GM12865 (cell line): Measurements from ENCODE around the gene APOOL.
"Not testable (repeated sequence)": the region's sequence is repeated elsewhere in the genome, so short reads cannot be mapped to it uniquely, and the experiment has no call there.

Experiments used
- DNase-seq: peaks from one replicate; pipeline ENCODE4 v3.0.0; 2010; ENCODE audit warnings: low read depth
- H3K4me3 ChIP-seq: 2 replicates; pipeline ENCODE4 v1.5.1; 2011; ENCODE audit warnings: mild to moderate bottlenecking, low read depth, low read length, control low read depth
- CTCF ChIP-seq: IDR thresholded peaks from 2 replicates; pipeline ENCODE4 v1.5.1; 2011; ENCODE audit warnings: low read length, control low read depth, low read depth, inconsistent platforms; ENCODE audit not compliant: insufficient read depth; ENCODE audit errors: missing control alignments

APOOL gene

GRCh38 chrX:85012098-85012497 lies 8.4 kb downstream of the APOOL start:
- no peak for DNase-seq
- no peak overlapping the region for H3K4me3 ChIP-seq
- no peak for TF ChIP-seq CTCF

GRCh38 chrX:85015351-85015750 lies 11.7 kb downstream of the APOOL start:
- not testable (repeated sequence) for DNase-seq, H3K4me3 ChIP-seq

GRCh38 chrX:85017721-85018120 lies 14.0 kb downstream of the APOOL start:
- H3K4me3 ChIP-seq = no peak overlapping the region
- no peak for DNase-seq
- no peak for TF ChIP-seq CTCF

GRCh38 chrX:85018471-85018870 lies 14.8 kb downstream of the APOOL start:
- no peak for TF ChIP-seq CTCF
- H3K4me3 ChIP-seq = no peak overlapping the region
- DNase-seq = no peak

GRCh38 chrX:85020216-85020615 lies 16.5 kb downstream of the APOOL start:
- DNase-seq = no peak
- no peak for TF ChIP-seq CTCF
- H3K4me3 ChIP-seq = no peak overlapping the region

DNA sequence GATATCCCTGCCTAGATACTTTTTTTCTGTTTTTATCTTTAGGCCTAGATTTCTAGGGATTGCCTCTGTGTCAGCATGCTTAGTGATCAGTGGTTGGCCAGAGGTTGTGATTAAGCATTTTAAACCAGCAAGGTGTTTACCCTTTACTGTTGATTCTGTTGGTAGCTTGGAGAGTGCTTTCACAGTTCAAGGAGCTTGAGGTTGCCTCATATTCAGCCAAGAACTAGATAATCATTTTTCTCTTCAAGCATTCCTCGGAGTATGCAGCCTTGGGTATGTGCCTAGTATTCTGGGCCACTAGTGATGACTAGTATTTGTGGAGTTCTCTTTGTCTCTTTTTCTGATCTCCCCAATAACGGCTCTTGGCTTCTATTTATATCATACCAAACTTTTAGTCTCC lies 20.4 kb downstream of the APOOL start:
- no peak for DNase-seq
- H3K4me3 ChIP-seq = no peak overlapping the region
- no peak for TF ChIP-seq CTCF

GRCh38 chrX:85024562-85024961 lies 20.9 kb downstream of the APOOL start:
- no peak for DNase-seq
- TF ChIP-seq CTCF = no peak
- no peak overlapping the region for H3K4me3 ChIP-seq

DNA sequence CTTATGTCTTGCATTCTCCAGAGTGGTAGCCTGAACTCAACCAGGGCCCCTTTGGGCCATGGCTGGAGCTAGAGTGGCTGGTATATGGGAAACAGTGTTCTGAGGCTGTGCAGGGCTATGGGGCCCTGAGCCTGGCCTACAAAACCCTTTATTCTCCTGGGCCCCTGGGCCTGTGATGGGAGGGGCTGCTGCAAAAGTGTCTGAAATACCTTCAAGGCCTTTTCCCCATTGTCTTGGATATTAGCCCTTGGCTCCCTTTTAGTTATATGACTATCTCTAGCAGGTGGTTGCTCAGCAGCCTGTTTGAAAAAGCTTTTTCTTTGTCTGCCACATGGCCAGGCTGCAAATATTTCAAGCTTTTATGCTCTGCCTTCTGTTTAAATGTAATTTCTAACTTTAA lies 22.5 kb downstream of the APOOL start:
- no peak for DNase-seq
- TF ChIP-seq CTCF = no peak
- H3K4me3 ChIP-seq = no peak overlapping the region
